WTC11 (cell line): ENCODE results near the gene SYK. TPM values are rescaled to one million over a fixed set of nuclear protein-coding genes. Genes with fewer than 3 reads are reported as not detected.

Experiments
- ATAC-seq: fragments of 200-7000 bp; cut with Tn5 transposase; 2 replicates; pipeline ENCODE4 v1.10.0; 2021; ENCODE audit warnings: mild to moderate bottlenecking, moderate library complexity
- CTCF ChIA-PET: fragments of 300-600 bp; sonication (Branson Sonifier 250); formaldehyde crosslinking; loops from one replicate; lab custom pipeline; 2021; ENCODE audit warnings: antibody characterized with exemption; lab: Charles Lee
- POLR2A ChIA-PET: fragments of 350-600 bp; sonication (Branson Sonifier 250); formaldehyde crosslinking; loops from one replicate; lab custom pipeline; 2021; ENCODE audit warnings: antibody characterized with exemption; lab: Charles Lee
- DNase-seq: peaks from one replicate; pipeline ENCODE4 v3.0.0; 2021; ENCODE audit warnings: low spot score
- H3K27ac Mint-ChIP-seq: 2 replicates; pipeline ENCODE4 v1.8.0; 2021; ENCODE audit warnings: mixed read lengths
- H3K27me3 Mint-ChIP-seq: 2 replicates; pipeline ENCODE4 v1.8.0; 2021; ENCODE audit warnings: low read depth, mild to moderate bottlenecking, moderate library complexity, mixed read lengths
- H3K36me3 Mint-ChIP-seq: 2 replicates; pipeline ENCODE4 v1.8.0; 2021; ENCODE audit warnings: mixed read lengths
- H3K4me1 Mint-ChIP-seq: 2 replicates; pipeline ENCODE4 v1.8.0; 2022; ENCODE audit warnings: mixed read lengths
- H3K4me3 Mint-ChIP-seq: 2 replicates; pipeline ENCODE4 v1.8.0; 2021; ENCODE audit warnings: mild to moderate bottlenecking, moderate library complexity, mixed read lengths
- H3K9me3 Mint-ChIP-seq: 2 replicates; pipeline ENCODE4 v1.8.0; 2021; ENCODE audit warnings: mixed read lengths
- CREB1 ChIP-seq: sonication (generic); formaldehyde crosslinking; IDR thresholded peaks from 2 replicates; pipeline ENCODE4 v1.8.0; 2023; ENCODE audit warnings: mild to moderate bottlenecking, missing genetic modification reagents
- FOXP1 ChIP-seq: sonication (generic); formaldehyde crosslinking; IDR thresholded peaks from 2 replicates; pipeline ENCODE4 v1.8.0; 2022; ENCODE audit warnings: missing genetic modification reagents, mild to moderate bottlenecking, moderate library complexity, borderline replicate concordance
- GRHL2 ChIP-seq: fragments of 250-450 bp; sonication (Bioruptor Pico); IDR thresholded peaks from 2 replicates; pipeline ENCODE4 v1.8.0; 2022; ENCODE audit warnings: mild to moderate bottlenecking, moderate library complexity; ENCODE audit not compliant: insufficient replicate concordance, severe bottlenecking
- PRRX2 ChIP-seq: fragments of 250-450 bp; sonication (Bioruptor Pico); IDR thresholded peaks from 2 replicates; pipeline ENCODE4 v1.8.0; 2021; ENCODE audit warnings: mild to moderate bottlenecking
- RORB ChIP-seq: fragments of 250-450 bp; sonication (Bioruptor Pico); IDR thresholded peaks from 2 replicates; pipeline ENCODE4 v1.9.0; 2021; ENCODE audit warnings: mild to moderate bottlenecking
- SMAD3 ChIP-seq: sonication (generic); formaldehyde crosslinking; IDR thresholded peaks from 2 replicates; pipeline ENCODE4 v1.8.0; 2022; ENCODE audit warnings: missing genetic modification reagents, mild to moderate bottlenecking, borderline replicate concordance
- TCF7 ChIP-seq: sonication (generic); formaldehyde crosslinking; IDR thresholded peaks from 2 replicates; pipeline ENCODE4 v1.8.0; 2022; ENCODE audit warnings: mild to moderate bottlenecking, low read depth, missing genetic modification reagents, moderate library complexity
- ZNF138 ChIP-seq: sonication (generic); formaldehyde crosslinking; conservative IDR thresholded peaks from 2 replicates; pipeline ENCODE4 v1.8.1; 2022; ENCODE audit warnings: mild to moderate bottlenecking, moderate library complexity, missing genetic modification reagents
- ZNF671 ChIP-seq: fragments of 250-450 bp; sonication (Bioruptor Pico); IDR thresholded peaks from 2 replicates; pipeline ENCODE4 v1.8.0; 2021; ENCODE audit warnings: mild to moderate bottlenecking
- total RNA-seq: library from RNA; stranded (reverse); gene quantifications from 3 replicates; pipeline ENCODE4 v1.2.3, GENCODE V29; 2021
- TF ChIP-seq, protein P1 (sequence below): sonication (generic); formaldehyde crosslinking; conservative IDR thresholded peaks from 2 replicates; pipeline ENCODE4 v1.8.1; 2022; ENCODE audit warnings: mild to moderate bottlenecking, missing genetic modification reagents
- TF ChIP-seq, protein P2 (sequence below): fragments of 250-450 bp; sonication (Bioruptor Pico); IDR thresholded peaks from 2 replicates; pipeline ENCODE4 v1.9.0; 2021; ENCODE audit warnings: mild to moderate bottlenecking
- TF ChIP-seq, protein P3 (sequence below): sonication (generic); formaldehyde crosslinking; IDR thresholded peaks from 2 replicates; pipeline ENCODE4 v1.8.1; 2022; ENCODE audit warnings: missing genetic modification reagents, borderline replicate concordance
- TF ChIP-seq, protein P4 (sequence below): sonication (generic); formaldehyde crosslinking; IDR thresholded peaks from 2 replicates; pipeline ENCODE4 v1.8.1; 2023; ENCODE audit warnings: mild to moderate bottlenecking, missing genetic modification reagents, borderline replicate concordance
- TF ChIP-seq, protein P5 (sequence below): sonication (generic); formaldehyde crosslinking; IDR thresholded peaks from 2 replicates; pipeline ENCODE4 v1.8.0; 2023; ENCODE audit warnings: missing genetic modification reagents
- TF ChIP-seq, protein P6 (sequence below): fragments of 250-450 bp; sonication (Bioruptor Pico); IDR thresholded peaks from 2 replicates; pipeline ENCODE4 v1.8.0; 2021; ENCODE audit warnings: mild to moderate bottlenecking
- TF ChIP-seq, protein P7 (sequence below): sonication (generic); formaldehyde crosslinking; IDR thresholded peaks from 2 replicates; pipeline ENCODE4 v1.8.1; 2022; ENCODE audit warnings: low read depth, mild to moderate bottlenecking, moderate library complexity, missing genetic modification reagents, borderline replicate concordance

The SYK gene
- total RNA-seq, 1 experiment from 2014 or later, result 7.4 TPM

DNA sequence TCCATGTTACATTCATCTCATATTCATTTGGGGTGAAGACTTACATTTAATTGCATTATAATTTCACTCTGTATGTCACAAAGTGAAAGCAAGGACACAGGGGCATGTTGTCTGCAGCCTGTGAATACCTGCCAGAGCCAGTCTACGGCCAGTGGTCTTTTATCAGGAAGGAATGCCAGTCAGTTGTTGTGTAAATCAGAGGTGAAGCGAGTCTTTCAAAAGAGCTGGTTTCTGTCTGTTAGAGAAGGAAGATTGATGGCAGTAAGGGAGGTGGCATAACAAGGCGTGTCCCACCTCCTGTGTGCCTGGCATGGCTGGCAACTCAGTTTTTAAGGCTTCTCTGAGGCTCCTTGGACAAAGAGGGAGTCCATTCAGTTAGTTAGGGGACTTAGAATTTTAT is 18.1 kb upstream of the SYK start:
- peak overlapping the region; percentile 28; the same call in 1 of the 2 replicates for H3K4me3 Mint-ChIP-seq
- POLR2A ChIA-PET, result no interaction called here

DNA sequence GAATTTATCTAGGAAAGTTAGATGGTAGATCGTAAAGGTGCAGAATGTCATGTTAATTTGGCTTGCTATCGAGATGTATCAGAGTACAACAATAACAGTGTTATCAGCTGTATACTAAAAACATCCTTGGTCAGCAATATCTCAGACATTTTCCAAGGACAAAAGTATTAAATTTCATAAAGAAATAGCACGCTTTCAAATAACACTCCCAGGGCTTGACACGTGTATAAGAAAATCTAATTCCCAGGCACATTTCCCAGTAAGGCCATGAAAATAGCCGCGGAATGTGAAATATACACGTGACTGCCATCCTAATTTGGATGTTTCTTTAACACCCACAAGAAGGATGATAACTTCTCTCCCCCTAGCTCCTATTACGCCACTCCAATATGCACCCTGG is 17.7 kb upstream of the SYK start:
- no peak for ATAC-seq

More for the DNA sequence above, 18.1 kb upstream of the SYK start:
- Mint-ChIP-seq H3K36me3 (no peaks in the 10 kb centered on the region), H3K27ac (peak overlapping the region; percentile 98), H3K27me3 (no peaks in the 10 kb centered on the region), H3K9me3 (peaks cover 4% of the 10 kb centered on the region), H3K4me1 (peaks cover 50% of the 10 kb centered on the region)
- CTCF ChIA-PET, result interaction anchor here (1.0 kb wide), 2 partner anchors 10 to 465 kb away, joined by 3 to 5 read pairs; no protein-coding TSS in a partner anchor
- TF ChIP-seq, protein P1, sequence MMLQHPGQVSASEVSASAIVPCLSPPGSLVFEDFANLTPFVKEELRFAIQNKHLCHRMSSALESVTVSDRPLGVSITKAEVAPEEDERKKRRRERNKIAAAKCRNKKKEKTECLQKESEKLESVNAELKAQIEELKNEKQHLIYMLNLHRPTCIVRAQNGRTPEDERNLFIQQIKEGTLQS (CRISPR knock-in tag), result no peak
- no peak for TF ChIP-seq GRHL2
- TF ChIP-seq TCF7 (CRISPR knock-in tag), result no peak
- no peak for TF ChIP-seq FOXP1 (CRISPR knock-in tag)
- TF ChIP-seq CREB1, result no peak
- TF ChIP-seq, protein P2, sequence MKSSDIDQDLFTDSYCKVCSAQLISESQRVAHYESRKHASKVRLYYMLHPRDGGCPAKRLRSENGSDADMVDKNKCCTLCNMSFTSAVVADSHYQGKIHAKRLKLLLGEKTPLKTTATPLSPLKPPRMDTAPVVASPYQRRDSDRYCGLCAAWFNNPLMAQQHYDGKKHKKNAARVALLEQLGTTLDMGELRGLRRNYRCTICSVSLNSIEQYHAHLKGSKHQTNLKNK (CRISPR knock-in tag), result no peak
- DNase-seq, result peak; percentile 35
- ATAC-seq, result peak; percentile 97

More for the DNA sequence above, 17.7 kb upstream of the SYK start:
- Mint-ChIP-seq H3K27me3 (no peaks in the 10 kb centered on the region), H3K36me3 (no peaks in the 10 kb centered on the region), H3K4me3 (peak overlapping the region; percentile 28; the same call in 1 of the 2 replicates), H3K27ac (peak overlapping the region; percentile 98), H3K4me1 (peaks cover 46% of the 10 kb centered on the region), H3K9me3 (peaks cover under 1% of the 10 kb centered on the region; the same call in 1 of the 2 replicates)
- POLR2A ChIA-PET, result no interaction called here
- no peak for DNase-seq
- TF ChIP-seq RORB (no peak), ZNF138 (CRISPR knock-in tag) (no peak), ZNF671 (CRISPR knock-in tag) (no peak), SMAD3 (CRISPR knock-in tag) (no peak), PRRX2 (CRISPR knock-in tag) (no peak)
- TF ChIP-seq, protein P3, sequence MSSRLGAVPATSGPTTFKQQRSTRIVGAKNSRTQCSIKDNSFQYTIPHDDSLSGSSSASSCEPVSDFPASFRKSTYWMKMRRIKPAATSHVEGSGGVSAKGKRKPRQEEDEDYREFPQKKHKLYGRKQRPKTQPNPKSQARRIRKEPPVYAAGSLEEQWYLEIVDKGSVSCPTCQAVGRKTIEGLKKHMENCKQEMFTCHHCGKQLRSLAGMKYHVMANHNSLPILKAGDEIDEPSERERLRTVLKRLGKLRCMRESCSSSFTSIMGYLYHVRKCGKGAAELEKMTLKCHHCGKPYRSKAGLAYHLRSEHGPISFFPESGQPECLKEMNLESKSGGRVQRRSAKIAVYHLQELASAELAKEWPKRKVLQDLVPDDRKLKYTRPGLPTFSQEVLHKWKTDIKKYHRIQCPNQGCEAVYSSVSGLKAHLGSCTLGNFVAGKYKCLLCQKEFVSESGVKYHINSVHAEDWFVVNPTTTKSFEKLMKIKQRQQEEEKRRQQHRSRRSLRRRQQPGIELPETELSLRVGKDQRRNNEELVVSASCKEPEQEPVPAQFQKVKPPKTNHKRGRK, result no peak
- TF ChIP-seq, protein P4, sequence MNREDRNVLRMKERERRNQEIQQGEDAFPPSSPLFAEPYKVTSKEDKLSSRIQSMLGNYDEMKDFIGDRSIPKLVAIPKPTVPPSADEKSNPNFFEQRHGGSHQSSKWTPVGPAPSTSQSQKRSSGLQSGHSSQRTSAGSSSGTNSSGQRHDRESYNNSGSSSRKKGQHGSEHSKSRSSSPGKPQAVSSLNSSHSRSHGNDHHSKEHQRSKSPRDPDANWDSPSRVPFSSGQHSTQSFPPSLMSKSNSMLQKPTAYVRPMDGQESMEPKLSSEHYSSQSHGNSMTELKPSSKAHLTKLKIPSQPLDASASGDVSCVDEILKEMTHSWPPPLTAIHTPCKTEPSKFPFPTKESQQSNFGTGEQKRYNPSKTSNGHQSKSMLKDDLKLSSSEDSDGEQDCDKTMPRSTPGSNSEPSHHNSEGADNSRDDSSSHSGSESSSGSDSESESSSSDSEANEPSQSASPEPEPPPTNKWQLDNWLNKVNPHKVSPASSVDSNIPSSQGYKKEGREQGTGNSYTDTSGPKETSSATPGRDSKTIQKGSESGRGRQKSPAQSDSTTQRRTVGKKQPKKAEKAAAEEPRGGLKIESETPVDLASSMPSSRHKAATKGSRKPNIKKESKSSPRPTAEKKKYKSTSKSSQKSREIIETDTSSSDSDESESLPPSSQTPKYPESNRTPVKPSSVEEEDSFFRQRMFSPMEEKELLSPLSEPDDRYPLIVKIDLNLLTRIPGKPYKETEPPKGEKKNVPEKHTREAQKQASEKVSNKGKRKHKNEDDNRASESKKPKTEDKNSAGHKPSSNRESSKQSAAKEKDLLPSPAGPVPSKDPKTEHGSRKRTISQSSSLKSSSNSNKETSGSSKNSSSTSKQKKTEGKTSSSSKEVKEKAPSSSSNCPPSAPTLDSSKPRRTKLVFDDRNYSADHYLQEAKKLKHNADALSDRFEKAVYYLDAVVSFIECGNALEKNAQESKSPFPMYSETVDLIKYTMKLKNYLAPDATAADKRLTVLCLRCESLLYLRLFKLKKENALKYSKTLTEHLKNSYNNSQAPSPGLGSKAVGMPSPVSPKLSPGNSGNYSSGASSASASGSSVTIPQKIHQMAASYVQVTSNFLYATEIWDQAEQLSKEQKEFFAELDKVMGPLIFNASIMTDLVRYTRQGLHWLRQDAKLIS (CRISPR knock-in tag), result no peak
- TF ChIP-seq, protein P5, sequence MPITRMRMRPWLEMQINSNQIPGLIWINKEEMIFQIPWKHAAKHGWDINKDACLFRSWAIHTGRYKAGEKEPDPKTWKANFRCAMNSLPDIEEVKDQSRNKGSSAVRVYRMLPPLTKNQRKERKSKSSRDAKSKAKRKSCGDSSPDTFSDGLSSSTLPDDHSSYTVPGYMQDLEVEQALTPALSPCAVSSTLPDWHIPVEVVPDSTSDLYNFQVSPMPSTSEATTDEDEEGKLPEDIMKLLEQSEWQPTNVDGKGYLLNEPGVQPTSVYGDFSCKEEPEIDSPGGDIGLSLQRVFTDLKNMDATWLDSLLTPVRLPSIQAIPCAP (CRISPR knock-in tag), result no peak
- TF ChIP-seq, protein P6, sequence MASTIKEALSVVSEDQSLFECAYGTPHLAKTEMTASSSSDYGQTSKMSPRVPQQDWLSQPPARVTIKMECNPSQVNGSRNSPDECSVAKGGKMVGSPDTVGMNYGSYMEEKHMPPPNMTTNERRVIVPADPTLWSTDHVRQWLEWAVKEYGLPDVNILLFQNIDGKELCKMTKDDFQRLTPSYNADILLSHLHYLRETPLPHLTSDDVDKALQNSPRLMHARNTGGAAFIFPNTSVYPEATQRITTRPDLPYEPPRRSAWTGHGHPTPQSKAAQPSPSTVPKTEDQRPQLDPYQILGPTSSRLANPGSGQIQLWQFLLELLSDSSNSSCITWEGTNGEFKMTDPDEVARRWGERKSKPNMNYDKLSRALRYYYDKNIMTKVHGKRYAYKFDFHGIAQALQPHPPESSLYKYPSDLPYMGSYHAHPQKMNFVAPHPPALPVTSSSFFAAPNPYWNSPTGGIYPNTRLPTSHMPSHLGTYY (CRISPR knock-in tag), result no peak
- TF ChIP-seq, protein P7, sequence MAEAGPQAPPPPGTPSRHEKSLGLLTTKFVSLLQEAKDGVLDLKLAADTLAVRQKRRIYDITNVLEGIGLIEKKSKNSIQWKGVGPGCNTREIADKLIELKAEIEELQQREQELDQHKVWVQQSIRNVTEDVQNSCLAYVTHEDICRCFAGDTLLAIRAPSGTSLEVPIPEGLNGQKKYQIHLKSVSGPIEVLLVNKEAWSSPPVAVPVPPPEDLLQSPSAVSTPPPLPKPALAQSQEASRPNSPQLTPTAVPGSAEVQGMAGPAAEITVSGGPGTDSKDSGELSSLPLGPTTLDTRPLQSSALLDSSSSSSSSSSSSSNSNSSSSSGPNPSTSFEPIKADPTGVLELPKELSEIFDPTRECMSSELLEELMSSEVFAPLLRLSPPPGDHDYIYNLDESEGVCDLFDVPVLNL (CRISPR knock-in tag), result no peak
- CTCF ChIA-PET, result interaction anchor here (1.0 kb wide), 2 partner anchors 10 to 465 kb away, joined by 3 to 5 read pairs; no protein-coding TSS in a partner anchor
